K562 (cell line): ENCODE data around the gene DNM1. TPM values are rescaled to one million over a fixed set of nuclear protein-coding genes. Genes with fewer than 3 reads are reported as not detected.

Source experiments
- ARNT ChIP-seq, 2 experiments: fragments of 450-650 bp; IDR thresholded peaks; 2 replicates each; pipeline ENCODE4 v1.6.1; 2016; ENCODE audit warnings: mild to moderate bottlenecking in 1 of 2
- CEBPB ChIP-seq: fragments of 450-650 bp; IDR thresholded peaks from 2 replicates; pipeline ENCODE4 v1.6.1; 2016; ENCODE audit warnings: missing genetic modification characterization, missing compliant biosample characterization
- GATAD2B ChIP-seq: fragments of 450-650 bp; IDR thresholded peaks from 2 replicates; pipeline ENCODE4 v1.6.1; 2017; ENCODE audit warnings: mild to moderate bottlenecking, borderline replicate concordance
- GTF2A2 ChIP-seq: IDR thresholded peaks from 2 replicates; pipeline ENCODE4 v1.6.1; 2016; ENCODE audit warnings: mild to moderate bottlenecking, missing genetic modification characterization, missing compliant biosample characterization
- KAT7 ChIP-seq: sonication (generic); formaldehyde crosslinking; IDR thresholded peaks from 2 replicates; pipeline ENCODE4 v1.8.0; 2022; ENCODE audit warnings: missing genetic modification reagents, mild to moderate bottlenecking, borderline replicate concordance
- KAT8 ChIP-seq: fragments of 450-650 bp; IDR thresholded peaks from 2 replicates; pipeline ENCODE4 v1.6.1; 2016; ENCODE audit warnings: low read depth, mild to moderate bottlenecking
- MTA3 ChIP-seq: fragments of 450-650 bp; formaldehyde crosslinking; IDR thresholded peaks from 2 replicates; pipeline ENCODE4 v1.6.1; 2017; ENCODE audit warnings: mild to moderate bottlenecking, borderline replicate concordance
- NFRKB ChIP-seq: fragments of 450-650 bp; IDR thresholded peaks from 2 replicates; pipeline ENCODE4 v1.6.1; 2016; ENCODE audit warnings: low read depth
- NUFIP1 ChIP-seq: fragments of 450-650 bp; IDR thresholded peaks from 2 replicates; pipeline ENCODE4 v1.6.1; 2018; ENCODE audit not compliant: partially characterized antibody
- SMARCE1 ChIP-seq: fragments of 450-650 bp; IDR thresholded peaks from 2 replicates; pipeline ENCODE4 v1.7.1; 2016; ENCODE audit warnings: mild to moderate bottlenecking
- SP1 ChIP-seq: sonication (generic); formaldehyde crosslinking; IDR thresholded peaks from 2 replicates; pipeline ENCODE4 v1.8.1; 2022; ENCODE audit warnings: mild to moderate bottlenecking, missing genetic modification reagents
- ZFPM2 ChIP-seq: fragments of 250-450 bp; sonication (Bioruptor Pico); IDR thresholded peaks from 2 replicates; pipeline ENCODE4 v1.5.1; 2022; ENCODE audit warnings: mild to moderate bottlenecking
- ZFX ChIP-seq: sonication (generic); formaldehyde crosslinking; IDR thresholded peaks from 2 replicates; pipeline ENCODE4 v1.8.0; 2022; ENCODE audit warnings: mild to moderate bottlenecking, missing genetic modification reagents, moderate library complexity
- ZNF212 ChIP-seq: fragments of 450-650 bp; formaldehyde crosslinking; IDR thresholded peaks from 2 replicates; pipeline ENCODE4 v1.4.0; 2020; ENCODE audit warnings: mild to moderate bottlenecking
- ZSCAN29 ChIP-seq: fragments of 450-650 bp; IDR thresholded peaks from 2 replicates; pipeline ENCODE4 v1.6.1; 2017
- polyA plus RNA-seq, 8 experiments: library from polyadenylated mRNA; depleted of rRNA in 4 of 8; stranded (reverse) in 5 of 8; unstranded in 3 of 8; fragments of >200 nt; fragmentation: Nextera tagmentation in 2 of 8; fragmentation: Illumina TruSeq in 1 of 8; extraction: Ambion mirVana in 2 of 8; extraction: Trizol in 1 of 8; gene quantifications; 2 replicates each; pipeline versions ENCODE4 v1.2.1 to v1.2.3, GENCODE V29; 2011 to 2014; ENCODE audit warnings: inconsistent platforms in 1 of 8, missing spikeins in 1 of 8
- total RNA-seq, 7 experiments: library from RNA; depleted of rRNA in 6 of 7; stranded (reverse); fragments of >200 nt in 6 of 7; fragmentation: Illumina TruSeq in 2 of 7; extraction: Trizol in 2 of 7; gene quantifications; 2 replicates each; pipeline versions ENCODE4 v1.2.1 to v1.2.3, GENCODE V29; 2011 to 2021; ENCODE audit warnings: low replicate concordance in 1 of 7
- TF ChIP-seq, protein P1 (sequence below), 2 experiments: fragments of 450-650 bp in 1 of 2; sonication (generic) in 1 of 2; formaldehyde crosslinking in 1 of 2; IDR thresholded peaks in 1 of 2; conservative IDR thresholded peaks in 1 of 2; 2 replicates each; pipeline versions ENCODE4 v1.6.1 to v1.8.1; 2016 to 2023; ENCODE audit warnings: mild to moderate bottlenecking in 2 of 2, moderate library complexity in 2 of 2, inconsistent platforms in 1 of 2, missing genetic modification reagents in 1 of 2
- TF ChIP-seq, protein P2 (sequence below): fragments of 250-450 bp; sonication (Bioruptor Pico); IDR thresholded peaks from 2 replicates; pipeline ENCODE4 v1.4.0; 2020; ENCODE audit warnings: borderline replicate concordance
- TF ChIP-seq, protein P3 (sequence below): fragments of 250-450 bp; sonication (Bioruptor Pico); IDR thresholded peaks from 2 replicates; pipeline ENCODE4 v1.4.0; 2020; ENCODE audit warnings: mild to moderate bottlenecking, moderate library complexity
- TF ChIP-seq, protein P4 (sequence below): fragments of 450-650 bp; IDR thresholded peaks from 2 replicates; pipeline ENCODE4 v1.6.1; 2016; ENCODE audit warnings: mild to moderate bottlenecking
- TF ChIP-seq, protein P5 (sequence below): sonication (generic); formaldehyde crosslinking; IDR thresholded peaks from 2 replicates; pipeline ENCODE4 v1.8.0; 2022; ENCODE audit warnings: mild to moderate bottlenecking, missing genetic modification reagents, borderline replicate concordance

The DNM1 gene
- total and polyA plus RNA-seq, 9 of the 15 experiments (the other 6 are each of a cell fraction or from before 2014, with no cell fraction given) = 0.39 to 23.1 (median 9.1) TPM

DNA sequence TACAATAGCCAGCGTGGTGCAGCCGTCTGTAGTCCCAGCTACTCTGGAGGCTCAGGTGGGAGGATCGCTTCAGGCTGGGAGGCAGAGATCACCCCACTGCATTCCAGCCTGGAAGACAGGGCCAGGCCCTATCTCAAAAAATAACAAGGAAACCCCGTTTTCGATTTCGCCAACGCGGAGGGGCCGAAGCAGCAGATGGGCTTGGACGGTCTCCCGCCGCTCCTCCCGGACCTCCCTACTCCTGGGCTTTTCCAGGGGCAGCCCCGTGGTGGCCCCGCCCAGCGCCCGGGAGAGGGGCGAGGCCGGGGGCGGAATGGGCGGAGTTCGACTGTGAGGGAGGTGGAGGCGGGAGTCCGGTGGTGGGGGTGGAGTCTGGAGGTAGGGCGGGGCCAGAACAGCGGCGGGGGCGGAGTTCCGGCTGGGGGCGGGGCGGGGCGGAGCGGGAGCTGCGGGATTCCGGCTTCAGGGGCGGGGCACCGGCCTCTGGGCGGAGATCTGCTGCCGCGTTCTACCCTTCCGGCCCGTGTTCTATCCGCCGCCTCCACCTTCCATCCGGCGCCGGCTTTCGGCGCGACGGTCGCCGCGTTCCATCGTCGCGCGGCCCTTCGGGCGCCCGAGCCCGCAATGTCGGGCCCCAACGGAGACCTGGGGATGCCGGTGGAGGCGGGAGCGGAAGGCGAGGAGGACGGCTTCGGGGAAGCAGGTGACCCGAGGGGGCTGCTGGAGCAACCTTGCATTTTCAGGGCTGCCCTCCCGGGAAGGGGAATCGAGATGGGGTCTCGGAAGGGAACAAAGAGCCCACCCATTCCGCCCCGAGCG, 43.2 kb upstream of the DNM1 start, which contains the start of gene BBLN (continued):
- 0 out of 2 replicates have a peak, but pooled peaks have one; percentile 20 for TF ChIP-seq ZFPM2 (CRISPR knock-in tag)
- no peak for TF ChIP-seq KAT7 (CRISPR knock-in tag)
- no peak for TF ChIP-seq NUFIP1
- no peak for TF ChIP-seq KAT8
- TF ChIP-seq SMARCE1 = no peak
- TF ChIP-seq, protein P1, sequence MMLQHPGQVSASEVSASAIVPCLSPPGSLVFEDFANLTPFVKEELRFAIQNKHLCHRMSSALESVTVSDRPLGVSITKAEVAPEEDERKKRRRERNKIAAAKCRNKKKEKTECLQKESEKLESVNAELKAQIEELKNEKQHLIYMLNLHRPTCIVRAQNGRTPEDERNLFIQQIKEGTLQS (IDR thresholded peaks at IDR 0.05) = no peak
- TF ChIP-seq, protein P1 (CRISPR knock-in tag; conservative IDR thresholded peaks at IDR 0.05) = no peak; the same call in none of the 2 replicates
- no peak for TF ChIP-seq ZFX (CRISPR knock-in tag)
- no peak for TF ChIP-seq CEBPB (tag)
- TF ChIP-seq ARNT (IDR thresholded peaks at IDR 0.05) = no peak
- TF ChIP-seq, protein P2, sequence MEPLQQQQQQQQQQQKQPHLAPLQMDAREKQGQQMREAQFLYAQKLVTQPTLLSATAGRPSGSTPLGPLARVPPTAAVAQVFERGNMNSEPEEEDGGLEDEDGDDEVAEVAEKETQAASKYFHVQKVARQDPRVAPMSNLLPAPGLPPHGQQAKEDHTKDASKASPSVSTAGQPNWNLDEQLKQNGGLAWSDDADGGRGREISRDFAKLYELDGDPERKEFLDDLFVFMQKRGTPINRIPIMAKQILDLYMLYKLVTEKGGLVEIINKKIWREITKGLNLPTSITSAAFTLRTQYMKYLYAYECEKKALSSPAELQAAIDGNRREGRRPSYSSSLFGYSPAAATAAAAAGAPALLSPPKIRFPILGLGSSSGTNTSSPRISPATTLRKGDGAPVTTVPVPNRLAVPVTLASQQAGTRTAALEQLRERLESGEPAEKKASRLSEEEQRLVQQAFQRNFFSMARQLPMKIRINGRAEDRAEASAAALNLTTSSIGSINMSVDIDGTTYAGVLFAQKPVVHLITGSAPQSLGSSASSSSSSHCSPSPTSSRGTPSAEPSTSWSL (CRISPR knock-in tag) = peak; percentile 81; the same call in 1 of the 2 replicates
- TF ChIP-seq, protein P3, sequence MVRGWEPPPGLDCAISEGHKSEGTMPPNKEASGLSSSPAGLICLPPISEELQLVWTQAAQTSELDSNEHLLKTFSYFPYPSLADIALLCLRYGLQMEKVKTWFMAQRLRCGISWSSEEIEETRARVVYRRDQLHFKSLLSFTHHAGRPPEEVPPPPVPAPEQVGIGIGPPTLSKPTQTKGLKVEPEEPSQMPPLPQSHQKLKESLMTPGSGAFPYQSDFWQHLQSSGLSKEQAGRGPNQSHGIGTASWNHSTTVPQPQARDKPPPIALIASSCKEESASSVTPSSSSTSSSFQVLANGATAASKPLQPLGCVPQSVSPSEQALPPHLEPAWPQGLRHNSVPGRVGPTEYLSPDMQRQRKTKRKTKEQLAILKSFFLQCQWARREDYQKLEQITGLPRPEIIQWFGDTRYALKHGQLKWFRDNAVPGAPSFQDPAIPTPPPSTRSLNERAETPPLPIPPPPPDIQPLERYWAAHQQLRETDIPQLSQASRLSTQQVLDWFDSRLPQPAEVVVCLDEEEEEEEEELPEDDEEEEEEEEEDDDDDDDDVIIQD (CRISPR knock-in tag) = 0 out of 2 replicates have a peak, but pooled peaks have one; percentile 19
- no peak for TF ChIP-seq SP1 (CRISPR knock-in tag)
- no peak for TF ChIP-seq GTF2A2
- peak; percentile 62; the same call in 1 of the 2 replicates for TF ChIP-seq ZSCAN29
- TF ChIP-seq, protein P4, sequence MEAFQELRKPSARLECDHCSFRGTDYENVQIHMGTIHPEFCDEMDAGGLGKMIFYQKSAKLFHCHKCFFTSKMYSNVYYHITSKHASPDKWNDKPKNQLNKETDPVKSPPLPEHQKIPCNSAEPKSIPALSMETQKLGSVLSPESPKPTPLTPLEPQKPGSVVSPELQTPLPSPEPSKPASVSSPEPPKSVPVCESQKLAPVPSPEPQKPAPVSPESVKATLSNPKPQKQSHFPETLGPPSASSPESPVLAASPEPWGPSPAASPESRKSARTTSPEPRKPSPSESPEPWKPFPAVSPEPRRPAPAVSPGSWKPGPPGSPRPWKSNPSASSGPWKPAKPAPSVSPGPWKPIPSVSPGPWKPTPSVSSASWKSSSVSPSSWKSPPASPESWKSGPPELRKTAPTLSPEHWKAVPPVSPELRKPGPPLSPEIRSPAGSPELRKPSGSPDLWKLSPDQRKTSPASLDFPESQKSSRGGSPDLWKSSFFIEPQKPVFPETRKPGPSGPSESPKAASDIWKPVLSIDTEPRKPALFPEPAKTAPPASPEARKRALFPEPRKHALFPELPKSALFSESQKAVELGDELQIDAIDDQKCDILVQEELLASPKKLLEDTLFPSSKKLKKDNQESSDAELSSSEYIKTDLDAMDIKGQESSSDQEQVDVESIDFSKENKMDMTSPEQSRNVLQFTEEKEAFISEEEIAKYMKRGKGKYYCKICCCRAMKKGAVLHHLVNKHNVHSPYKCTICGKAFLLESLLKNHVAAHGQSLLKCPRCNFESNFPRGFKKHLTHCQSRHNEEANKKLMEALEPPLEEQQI = no peak
- no peak for TF ChIP-seq MTA3
- TF ChIP-seq GATAD2B = no peak
- TF ChIP-seq, protein P5, sequence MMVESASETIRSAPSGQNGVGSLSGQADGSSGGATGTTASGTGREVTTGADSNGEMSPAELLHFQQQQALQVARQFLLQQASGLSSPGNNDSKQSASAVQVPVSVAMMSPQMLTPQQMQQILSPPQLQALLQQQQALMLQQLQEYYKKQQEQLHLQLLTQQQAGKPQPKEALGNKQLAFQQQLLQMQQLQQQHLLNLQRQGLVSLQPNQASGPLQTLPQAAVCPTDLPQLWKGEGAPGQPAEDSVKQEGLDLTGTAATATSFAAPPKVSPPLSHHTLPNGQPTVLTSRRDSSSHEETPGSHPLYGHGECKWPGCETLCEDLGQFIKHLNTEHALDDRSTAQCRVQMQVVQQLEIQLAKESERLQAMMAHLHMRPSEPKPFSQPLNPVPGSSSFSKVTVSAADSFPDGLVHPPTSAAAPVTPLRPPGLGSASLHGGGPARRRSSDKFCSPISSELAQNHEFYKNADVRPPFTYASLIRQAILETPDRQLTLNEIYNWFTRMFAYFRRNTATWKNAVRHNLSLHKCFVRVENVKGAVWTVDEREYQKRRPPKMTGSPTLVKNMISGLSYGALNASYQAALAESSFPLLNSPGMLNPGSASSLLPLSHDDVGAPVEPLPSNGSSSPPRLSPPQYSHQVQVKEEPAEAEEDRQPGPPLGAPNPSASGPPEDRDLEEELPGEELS (CRISPR knock-in tag) = no peak
- no peak for TF ChIP-seq NFRKB
- 0 out of 2 replicates have a peak, but pooled peaks have one; percentile 83 for TF ChIP-seq ZNF212
